ENCODE measurements around the gene RHOA. TPM values are rescaled to one million over a fixed set of nuclear protein-coding genes. Genes with fewer than 3 reads are reported as not detected.
"Not testable (repeated sequence)": the region's sequence is repeated elsewhere in the genome, so short reads cannot be mapped to it uniquely, and the experiment has no call there.

RHOA gene
- total and polyA plus RNA-seq, 2 of the 4 experiments (the other 2 are of a cell fraction) = 383 to 879 TPM

- TF ChIP-seq FOS (IDR thresholded peaks at IDR 0.05; ENCODE audit: low read depth, low read length) (no peak), MAFK (IDR thresholded peaks at IDR 0.05; ENCODE audit: low read depth, low read length) (no peak)
These were observed 62.2 kb downstream of the RHOA start (continued) for GRCh38 chr3:49349348-49350114.

GRCh38 chr3:49348361-49348760 lies 63.4 kb downstream of the RHOA start:
- H4K5ac ChIP-seq (ENCODE audit: low read depth, low read length); H3K27ac ChIP-seq (ENCODE audit: insufficient read depth, low read length); H3K23ac ChIP-seq (ENCODE audit: low read depth, low read length); H3K36me3 ChIP-seq (ENCODE audit: control insufficient read depth, insufficient read depth, low read length); H2BK5ac ChIP-seq (ENCODE audit: low read depth, low read length, poor library complexity, severe bottlenecking); H3K56ac ChIP-seq (ENCODE audit: extremely low read depth, insufficient read depth, low read length); H3K4me3 ChIP-seq (ENCODE audit: insufficient read depth, low read depth, low read length); dilution Hi-C loops (cut with HindIII; ENCODE audit: low sequenced_read_pairs, unreplicated experiment); H2AFZ ChIP-seq (replicated peaks; ENCODE audit: low read length, poor library complexity); ATAC-seq (ENCODE audit: low read depth); H4K91ac ChIP-seq (ENCODE audit: insufficient read depth, low read depth, low read length); H3K18ac ChIP-seq (ENCODE audit: low read depth, low read length); BruUV-seq (replicated peaks); intact Hi-C loops (cut with micrococcal nuclease); H3K9ac ChIP-seq (ENCODE audit: low read depth, low read length); H3K4ac ChIP-seq (ENCODE audit: low read depth, low read length); H4K20me1 ChIP-seq (ENCODE audit: insufficient read depth, low read length); H2BK120ac ChIP-seq (ENCODE audit: low read depth, low read length); H4K8ac ChIP-seq (ENCODE audit: low read depth in 2 of 2, low read length in 2 of 2); H2AK9ac ChIP-seq (replicated peaks; ENCODE audit: low read depth, low read length, poor library complexity); H2BK15ac ChIP-seq (ENCODE audit: low read depth, low read length); H3K4me2 ChIP-seq (ENCODE audit: low read depth, low read length); H2BK20ac ChIP-seq (ENCODE audit: low read depth, low read length); POLR2A ChIA-PET (ENCODE audit: unreplicated experiment); DNase-seq; in situ Hi-C loops (cut with MboI; ENCODE audit: low sequenced_read_pairs); H3K27me3 ChIP-seq (ENCODE audit: control insufficient read depth, insufficient read depth, low read length); CTCF ChIA-PET; H3K14ac ChIP-seq (replicated peaks; ENCODE audit: low read depth, low read length); H3K9me3 ChIP-seq (ENCODE audit: control insufficient read depth, insufficient read depth, low read length): not testable (repeated sequence)
- peaks cover 21% of the 10 kb centered on the region for H3K4me1 ChIP-seq (ENCODE audit: control insufficient read depth, insufficient read depth, low read length)
- peaks cover 3 to 33% of the 10 kb centered on the region in 2 experiments for H3K79me1 ChIP-seq (ENCODE audit: low read depth in 1 of 2, low read length in 2 of 2)
- peaks cover 14% of the 10 kb centered on the region; the same call in 1 of the 2 replicates for H3K9me1 ChIP-seq (ENCODE audit: insufficient read depth, low read length)
- 100% methylated on average over 2 of the region's 12 CpGs; no CpG with 5 or more reads in 1 of the 2 experiments for WGBS, 2 experiments (ENCODE audit: extremely low coverage in 2 of 2, insufficient read length in 1 of 2)
- peak overlapping the region; percentile 37; the same call in 1 of the 2 replicates for H2AK5ac ChIP-seq (ENCODE audit: low read depth, low read length)

Measured in IMR-90 (cell line).